Right lobe of liver (tissue), 6 donors: ENCODE results near the gene TPRA1. TPM values are rescaled to one million over a fixed set of nuclear protein-coding genes. Genes with fewer than 3 reads are reported as not detected.
A peak's percentile ranks its signal among the peaks of the same experiment; 100 is the strongest.

Experiments
- ATAC-seq, 4 donors: fragments of 200-7000 bp; cut with Tn5 transposase; one replicate each; pipeline ENCODE4 v1.9.1; 2020; ENCODE audit warnings: mild to moderate bottlenecking in 4 of 4, moderate library complexity in 4 of 4
- DNase-seq, 3 donors: peaks; one replicate each; pipeline ENCODE4 v3.0.0-alpha.2; 2020
- H3K27ac ChIP-seq, 3 donors: fragments of 200-600 bp; one replicate each; pipeline ENCODE4 v1.8.0; 2022
- H3K27me3 ChIP-seq, 2 donors: fragments of 200-600 bp; one replicate each; pipeline ENCODE4 v1.8.0; 2022
- H3K36me3 ChIP-seq, 4 donors: fragments of 200-600 bp; sonication (generic) in 1 of 4; one replicate each; pipeline versions ENCODE4 v1.5.1 to v1.8.0; 2017 to 2022; ENCODE audit warnings: control low read depth in 1 of 4
- H3K4me1 ChIP-seq, 4 donors: fragments of 200-600 bp; sonication (generic) in 1 of 4; one replicate each; pipeline versions ENCODE4 v1.5.1 to v1.8.0; 2017 to 2022; ENCODE audit warnings: control low read depth in 1 of 4
- H3K4me3 ChIP-seq, 3 donors: fragments of 200-600 bp; one replicate each; pipeline ENCODE4 v1.8.0; 2022
- H3K9me3 ChIP-seq, 4 donors: fragments of 200-600 bp; sonication (generic) in 1 of 4; one replicate each; pipeline versions ENCODE4 v1.5.1 to v1.8.0; 2017 to 2022; ENCODE audit warnings: control low read depth in 1 of 4
- CTCF ChIP-seq, 4 donors: fragments of 200-600 bp in 3 of 4; fragments of 450-650 bp in 1 of 4; IDR thresholded peaks; one replicate each; pipeline versions ENCODE4 v1.5.1 to v1.8.0; 2016 to 2022; ENCODE audit warnings: antibody characterized with exemption in 4 of 4, mild to moderate bottlenecking in 2 of 4
- POLR2A ChIP-seq: fragments of 450-650 bp; IDR thresholded peaks from one replicate; pipeline ENCODE4 v1.6.1; 2017; ENCODE audit warnings: antibody characterized with exemption, mild to moderate bottlenecking
- WGBS: methylation state at CpG from one replicate; pipeline ENCODE4 v1.1.6; 2018; ENCODE audit warnings: low coverage, low lambda C conversion rate; ENCODE audit not compliant: insufficient coverage; ENCODE audit errors: missing lambda C conversion rate; 5-methylcytosine and 5-hydroxymethylcytosine counted together
- intact Hi-C, 2 donors: fragments of 100-400 bp; cut with DNase I; formaldehyde crosslinking; loops; one replicate each; pipeline versions ENCODE4 v1.11.2 to v1.14.1; 2022
- total RNA-seq, 6 experiments: library from RNA; depleted of rRNA in 2 of 6; stranded (reverse); fragments of >200 nt in 2 of 6; fragmentation: NEBNext Ultra II Directional in 3 of 6; extraction: Animal tissue kit (Norgen Biotek cat#: 25700) in 3 of 6; gene quantifications; one replicate each; pipeline versions ENCODE4 v1.1.0 to v1.2.4, GENCODE V29; 2016 to 2023
- donor health status: DM: no; HTN: yes; CAD: no.
- donor health status: DM: no; HTN: no; CAD: no.
- donor health status: DM: no; HTN: no; CAD: no.
- donor health status: DM: no; HTN: yes; CAD: no.
- donor health status: DM: no; HTN: yes; CAD: no.

TPRA1 gene
- total RNA-seq, 6 experiments from 2014 or later, result 13.9 to 25.9 (median 23.3) TPM

GRCh38 chr3:127543441-127543840, 47.1 kb downstream of the TPRA1 start:
- peaks cover 0 to 52% (median 18%) of the 10 kb centered on the region in 4 donors for H3K4me1 ChIP-seq
- H3K36me3 ChIP-seq, result no peaks in the 10 kb centered on the region
- no peak overlapping the region for H3K4me3 ChIP-seq
- TF ChIP-seq CTCF (IDR thresholded peaks at IDR 0.05) (no peak), POLR2A (no peak)
- H3K9me3 ChIP-seq, result no peaks in the 10 kb centered on the region
- intact Hi-C loops, result no loop called here
- DNase-seq, result no peak
- no peaks in the 10 kb centered on the region for H3K27me3 ChIP-seq
- 91% methylated on average over 11 of the region's 12 CpGs for WGBS
- no peak for ATAC-seq
- H3K27ac ChIP-seq, result no peak overlapping the region

GRCh38 chr3:127542441-127542952, 48.0 kb downstream of the TPRA1 start:
- Histone ChIP-seq H3K27ac (peak overlapping the region in 1 of 3 donors; percentile 11), H3K27me3 (no peaks in the 10 kb centered on the region), H3K36me3 (no peaks in the 10 kb centered on the region), H3K4me1 (peaks cover 0 to 46% (median 18%) of the 10 kb centered on the region in 4 donors), H3K9me3 (no peaks in the 10 kb centered on the region), H3K4me3 (no peak overlapping the region)
- ATAC-seq (peak; percentile 77 to 86 (median 84)), DNase-seq (peak; percentile 88 to 96 (median 95))
- no peak for TF ChIP-seq POLR2A
- intact Hi-C loops, result no loop called here
- WGBS, result 26% methylated on average over 8 of the region's 14 CpGs

DNA sequence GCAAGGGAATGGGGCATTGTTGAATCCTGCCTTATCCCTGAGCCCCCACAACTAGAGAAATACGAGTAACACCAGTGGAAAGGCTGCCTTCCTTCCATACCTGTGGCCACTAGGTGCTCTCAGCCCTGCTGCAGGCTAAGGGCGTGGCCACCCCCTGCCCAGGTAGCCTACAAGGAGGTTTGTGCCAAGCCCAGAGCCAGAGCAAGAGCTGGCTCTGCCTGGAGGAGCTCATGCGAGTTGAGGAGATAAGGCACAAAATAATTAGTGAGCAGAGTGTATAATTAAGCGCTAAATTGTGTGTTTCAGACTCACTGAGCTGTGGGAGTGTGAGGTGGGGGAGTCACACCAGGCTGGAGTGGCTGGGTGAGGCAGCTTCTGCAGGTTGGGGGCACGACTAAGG, 49.2 kb downstream of the TPRA1 start:
- ATAC-seq (no peak), DNase-seq (no peak)
- intact Hi-C loops, result no loop called here
- Histone ChIP-seq H3K4me1 (peaks cover 0 to 36% (median 14%) of the 10 kb centered on the region in 4 donors), H3K36me3 (no peaks in the 10 kb centered on the region), H3K9me3 (no peaks in the 10 kb centered on the region), H3K27me3 (no peaks in the 10 kb centered on the region), H3K4me3 (no peak overlapping the region), H3K27ac (no peak overlapping the region)
- TF ChIP-seq CTCF (IDR thresholded peaks at IDR 0.05), result no peak
- no peak for TF ChIP-seq POLR2A
- WGBS, result 85% methylated on average over 4 of the region's 5 CpGs

- Histone ChIP-seq H3K27ac (no peak overlapping the region), H3K27me3 (no peaks in the 10 kb centered on the region), H3K36me3 (no peaks in the 10 kb centered on the region), H3K4me3 (no peak overlapping the region), H3K4me1 (peaks cover 0 to 27% (median 10%) of the 10 kb centered on the region in 4 donors), H3K9me3 (no peaks in the 10 kb centered on the region)
- TF ChIP-seq CTCF (IDR thresholded peaks at IDR 0.05), result no peak
- TF ChIP-seq POLR2A, result no peak
- no peak for DNase-seq
- 74% methylated on average over 11 of the region's 17 CpGs for WGBS
- intact Hi-C loops, result no loop called here
- ATAC-seq, result no peak
Measured at GRCh38 chr3:127539366-127540060, 51.0 kb downstream of the TPRA1 start.

DNA sequence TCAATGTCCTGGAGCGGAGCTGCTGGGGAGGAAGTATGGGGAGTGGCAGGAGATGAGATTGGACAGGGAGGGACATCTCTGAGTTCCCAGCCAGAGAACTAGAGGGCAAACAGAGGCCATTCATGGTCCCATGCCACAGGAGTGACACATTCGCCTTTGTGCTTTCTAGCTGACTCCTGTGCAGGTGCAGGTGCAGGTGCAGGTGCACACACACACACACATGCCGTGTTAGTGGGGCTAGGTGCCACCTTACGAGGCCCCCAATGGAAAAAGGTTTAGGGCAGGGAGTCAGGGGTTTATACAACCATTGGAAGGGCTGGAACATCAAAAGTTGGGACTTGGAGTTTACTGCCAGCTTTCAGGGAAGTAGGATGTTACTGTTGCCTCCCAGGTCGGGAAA, 52.0 kb downstream of the TPRA1 start:
- no peaks in the 10 kb centered on the region for H3K36me3 ChIP-seq
- H3K27me3 ChIP-seq, result no peaks in the 10 kb centered on the region
- 72% methylated on average over 5 of the region's 5 CpGs for WGBS
- H3K27ac ChIP-seq, result no peak overlapping the region
- TF ChIP-seq CTCF (IDR thresholded peaks at IDR 0.05), result no peak
- TF ChIP-seq POLR2A, result no peak
- intact Hi-C loops, result no loop called here
- ATAC-seq, result no peak
- DNase-seq, result no peak
- H3K4me3 ChIP-seq, result no peak overlapping the region
- no peaks in the 10 kb centered on the region for H3K9me3 ChIP-seq
- H3K4me1 ChIP-seq, result peaks cover 0 to 17% (median 5%) of the 10 kb centered on the region in 4 donors
